ENCODE results near the gene KIAA1671.

GRCh38 chr22:25154667-25154999 lies 202.1 kb downstream of the KIAA1671 start:
- TF ChIP-seq POLR2AphosphoS5 (IDR thresholded peaks at IDR 0.05) (no peak), CTCF (IDR thresholded peaks at IDR 0.05) (no peak)
